HCT116 (cell line): ENCODE data around the gene CILP2. TPM values are rescaled to one million over a fixed set of nuclear protein-coding genes. Genes with fewer than 3 reads are reported as not detected.
A peak's percentile ranks its signal among the peaks of the same experiment; 100 is the strongest.

Experiments
- ATAC-seq: fragments of 200-7000 bp; cut with Tn5 transposase; 2 replicates; pipeline ENCODE4 v1.9.1; 2020; ENCODE audit warnings: mild to moderate bottlenecking, moderate library complexity
- BruUV-seq: library from RNA; stranded (reverse); fragments of 400-500 nt; replicated peaks from 2 replicates; lab custom pipeline; 2021; lab: Mats Ljungman, UMichigan
- CTCF ChIA-PET: fragments of 300-600 bp; sonication (Branson Sonifier 250); formaldehyde crosslinking; loops from one replicate; lab custom pipeline; 2021; ENCODE audit warnings: antibody characterized with exemption; lab: Charles Lee
- POLR2A ChIA-PET: fragments of 300-600, 350-600 bp; sonication (Branson Sonifier 250); formaldehyde crosslinking; loops from one replicate; lab custom pipeline; 2021; ENCODE audit warnings: antibody characterized with exemption; lab: Charles Lee
- RAD21 ChIA-PET, 2 experiments: fragments of 300-600 bp; sonication (Branson Sonifier 250); formaldehyde crosslinking; loops; one replicate each; lab custom pipeline; 2023; ENCODE audit warnings: low total read pairs in 2 of 2; ENCODE audit not compliant: uncharacterized antibody in 2 of 2, unreplicated experiment in 2 of 2, low non-redundant PET in 1 of 2; lab: Charles Lee
- DNase-seq: peaks from one replicate; pipeline ENCODE4 v3.0.0-alpha.2; 2010; ENCODE audit warnings: low read depth, low spot score
- H2AFZ ChIP-seq: fragments of 200-600 bp; shearing (Covaris generic), sonication (generic); 2 replicates; pipeline ENCODE4 v1.6.1; 2017; ENCODE audit warnings: low read depth, mixed run types, mixed read lengths, antibody characterized with exemption, low read length; ENCODE audit not compliant: poor library complexity, severe bottlenecking
- H3K27ac ChIP-seq: 2 replicates; pipeline ENCODE4 v1.5.1; 2012; ENCODE audit warnings: low read depth, low read length
- H3K27me3 ChIP-seq: fragments of 200-600 bp; sonication (generic); 2 replicates; pipeline ENCODE4 v1.6.1; 2016; ENCODE audit warnings: mixed run types, low read length, mixed read lengths; ENCODE audit not compliant: insufficient read depth
- H3K36me3 ChIP-seq, 2 experiments: fragments of 200-500 bp in 1 of 2; fragments of 200-600 bp in 1 of 2; sonication (Bioruptor generic) in 1 of 2; sonication (generic) in 1 of 2; 2 replicates each; pipeline versions ENCODE4 v1.5.1 to v1.6.1; 2014 to 2016; ENCODE audit warnings: low read length in 2 of 2, inconsistent platforms in 1 of 2, mixed read lengths in 1 of 2, mixed run types in 1 of 2; ENCODE audit not compliant: insufficient read depth in 2 of 2, control insufficient read depth in 1 of 2
- H3K4me1 ChIP-seq, 2 experiments: fragments of 200-600 bp in 1 of 2; sonication (generic) in 1 of 2; 2 replicates each; pipeline versions ENCODE4 v1.5.1 to v1.6.1; 2012 to 2017; ENCODE audit warnings: low read length in 2 of 2, inconsistent platforms in 1 of 2, mild to moderate bottlenecking in 1 of 2, mixed read lengths in 1 of 2, mixed run types in 1 of 2, moderate library complexity in 1 of 2; ENCODE audit not compliant: insufficient read depth in 2 of 2, control insufficient read depth in 1 of 2
- H3K4me2 ChIP-seq: fragments of 200-600 bp; sonication (generic); 2 replicates; pipeline ENCODE4 v1.6.1; 2017; ENCODE audit warnings: mixed run types, low read length, mixed read lengths
- H3K4me3 ChIP-seq, 2 experiments: fragments of 200-600 bp in 1 of 2; sonication (generic) in 1 of 2; replicated peaks in 1 of 2; 2 replicates each; pipeline ENCODE4 v1.5.1; 2011 to 2016; ENCODE audit warnings: low read length in 2 of 2, control low read depth in 1 of 2, low read depth in 1 of 2, mild to moderate bottlenecking in 1 of 2, mixed read lengths in 1 of 2, mixed run types in 1 of 2
- H3K79me2 ChIP-seq: fragments of 200-600 bp; sonication (generic); 2 replicates; pipeline ENCODE4 v1.6.1; 2017; ENCODE audit warnings: mild to moderate bottlenecking, mixed run types, low read length, moderate library complexity, mixed read lengths; ENCODE audit not compliant: insufficient read depth
- H3K9ac ChIP-seq: fragments of 200-600 bp; sonication (generic); 2 replicates; pipeline ENCODE4 v1.6.1; 2016; ENCODE audit warnings: low read length, mixed read lengths
- H3K9me2 ChIP-seq: fragments of 200-600 bp; sonication (generic), shearing (Covaris generic); 2 replicates; pipeline ENCODE4 v1.6.1; 2017; ENCODE audit warnings: mixed run types, mild to moderate bottlenecking, moderate library complexity; ENCODE audit not compliant: insufficient read depth
- H3K9me3 ChIP-seq, 2 experiments: fragments of 200-500 bp in 1 of 2; fragments of 200-600 bp in 1 of 2; sonication (Bioruptor generic) in 1 of 2; sonication (generic) in 1 of 2; 2 replicates each; pipeline ENCODE4 v1.6.1; 2014 to 2017; ENCODE audit warnings: low read length in 2 of 2, mixed read lengths in 2 of 2, inconsistent platforms in 1 of 2, low read depth in 1 of 2, mild to moderate bottlenecking in 1 of 2, mixed run types in 1 of 2, moderate library complexity in 1 of 2; ENCODE audit not compliant: control insufficient read depth in 1 of 2, insufficient read depth in 1 of 2
- H4K20me1 ChIP-seq: fragments of 200-600 bp; sonication (generic), shearing (Covaris generic); 2 replicates; pipeline ENCODE4 v1.6.1; 2017; ENCODE audit warnings: mixed run types, mild to moderate bottlenecking, moderate library complexity; ENCODE audit not compliant: insufficient read depth
- ATF3 ChIP-seq: IDR thresholded peaks from 2 replicates; pipeline ENCODE4 v1.6.1; 2012
- CBX3 ChIP-seq: IDR thresholded peaks from 2 replicates; pipeline ENCODE4 v1.6.1; 2012; ENCODE audit warnings: low read depth
- CEBPB ChIP-seq: IDR thresholded peaks from 2 replicates; pipeline ENCODE4 v1.6.1; 2012; ENCODE audit warnings: low read depth
- CTCF ChIP-seq, 3 experiments: fragments of 200-600 bp in 1 of 3; sonication (generic) in 1 of 3; IDR thresholded peaks in 2 of 3; conservative IDR thresholded peaks in 1 of 3; 2 replicates each; pipeline ENCODE4 v1.5.1; 2012 to 2017; ENCODE audit warnings: low read depth in 2 of 3, low read length in 2 of 3, antibody characterized with exemption in 1 of 3, borderline replicate concordance in 1 of 3, control low read depth in 1 of 3, mild to moderate bottlenecking in 1 of 3, mixed read lengths in 1 of 3, mixed run types in 1 of 3, moderate library complexity in 1 of 3; ENCODE audit not compliant: insufficient read depth in 1 of 3
- EGR1 ChIP-seq: IDR thresholded peaks from 2 replicates; pipeline ENCODE4 v1.6.1; 2012; ENCODE audit warnings: low read depth
- EZH2 ChIP-seq: fragments of 200-600 bp; sonication (generic); IDR thresholded peaks from 2 replicates; pipeline ENCODE4 v1.6.1; 2017; ENCODE audit warnings: antibody characterized with exemption, mixed run types
- EZH2phosphoT487 ChIP-seq: fragments of 200-600 bp; IDR thresholded peaks from 2 replicates; pipeline ENCODE4 v1.6.1; 2018; ENCODE audit warnings: antibody characterized with exemption, borderline replicate concordance
- MAX ChIP-seq: IDR thresholded peaks from 2 replicates; pipeline ENCODE4 v1.6.1; 2012
- POLR2AphosphoS5 ChIP-seq: IDR thresholded peaks from 2 replicates; pipeline ENCODE4 v1.6.1; 2011; ENCODE audit warnings: mild to moderate bottlenecking, low read depth, low read length, moderate library complexity
- SIN3A ChIP-seq: IDR thresholded peaks from 2 replicates; pipeline ENCODE4 v1.6.1; 2012; ENCODE audit warnings: low read depth
- SP1 ChIP-seq: IDR thresholded peaks from 2 replicates; pipeline ENCODE4 v1.6.1; 2012; ENCODE audit warnings: low read depth
- TCF7L2 ChIP-seq: IDR thresholded peaks from 2 replicates; pipeline ENCODE4 v1.7.0; 2011; ENCODE audit warnings: borderline replicate concordance, inconsistent platforms; ENCODE audit not compliant: insufficient read depth, insufficient read length; ENCODE audit errors: extremely low read depth
- YY1 ChIP-seq: IDR thresholded peaks from 2 replicates; pipeline ENCODE4 v1.6.1; 2011; ENCODE audit warnings: low read length, low read depth, moderate library complexity, mild to moderate bottlenecking; ENCODE audit not compliant: insufficient replicate concordance; ENCODE audit errors: extremely low read depth
- ZFX ChIP-seq: fragments of 450-650 bp; IDR thresholded peaks from 2 replicates; pipeline ENCODE4 v1.6.1; 2017
- ZNF274 ChIP-seq: fragments of 200-500 bp; sonication (Bioruptor generic); IDR thresholded peaks from 2 replicates; pipeline ENCODE4 v1.6.1; 2014; ENCODE audit warnings: mild to moderate bottlenecking, low read depth, low read length, inconsistent platforms
- intact Hi-C: fragments of 100-400 bp; cut with micrococcal nuclease; formaldehyde crosslinking; loops from 2 replicates; pipeline ENCODE4 v1.10.0; 2022
- total RNA-seq: library from RNA; stranded (reverse); gene quantifications from one replicate; pipeline ENCODE4 v1.2.1, GENCODE V29; 2021; ENCODE audit not compliant: unreplicated experiment

CILP2 gene
- total RNA-seq, 1 experiment from 2014 or later = 13.1 TPM

GRCh38 chr19:19540064-19540714 is 2.1 kb downstream of the CILP2 start:
- Histone ChIP-seq H3K36me3 (no peaks in the 10 kb centered on the region), H3K4me3 (peak overlapping the region; percentile 53 to 64), H4K20me1 (no peaks in the 10 kb centered on the region), H3K9ac (peak overlapping the region; percentile 74), H3K4me2 (peak overlapping the region; percentile 99), H3K9me3 (no peaks in the 10 kb centered on the region), H3K27ac (no peak overlapping the region; the same call in 1 of the 2 replicates), H3K27me3 (no peaks in the 10 kb centered on the region), H3K79me2 (no peaks in the 10 kb centered on the region), H2AFZ (peak overlapping the region; percentile 65), H3K9me2 (no peaks in the 10 kb centered on the region), H3K4me1 (peaks cover 12 to 34% of the 10 kb centered on the region in 2 experiments)
- RAD21 ChIA-PET = no interaction called here
- CTCF ChIA-PET = interaction anchor here (0.6 to 2.8 kb wide), 2 partner anchors 14 to 195 kb away, joined by 3 to 52 read pairs; no protein-coding TSS in a partner anchor
- DNase-seq (peak; percentile 80), ATAC-seq (peak; percentile 67)
- POLR2A ChIA-PET = interaction anchor here (1.2 to 1.3 kb wide), 2 partner anchors 24 to 124 kb away, joined by 3 read pairs; partner anchors contain the start of gene ATP13A1
- BruUV-seq = no TSS peak
- TF ChIP-seq TCF7L2 (peak; percentile 45), MAX (peak; percentile 93), EGR1 (no peak)
- intact Hi-C loops = loop anchor here (10.0 kb wide), 1 partner anchor 235 kb away; no protein-coding TSS in a partner anchor

- no TSS peak for BruUV-seq
- H3K27me3 ChIP-seq = no peaks in the 10 kb centered on the region
- no peaks in the 10 kb centered on the region for H3K9me3 ChIP-seq
- peak overlapping the region; percentile 53 to 64 for H3K4me3 ChIP-seq
- ChIA-PET POLR2A (interaction anchor here (0.6 to 1.3 kb wide), 6 partner anchors 12 to 1520 kb away, joined by 3 to 4 read pairs (median 3); partner anchors contain the start of gene ATP13A1), CTCF (interaction anchor here (0.6 to 2.8 kb wide), 4 partner anchors 8 to 194 kb away, joined by 3 to 52 read pairs (median 7); no protein-coding TSS in a partner anchor), RAD21 (interaction anchor here in 1 of 2 experiments (0.6 to 1.0 kb wide), 3 partner anchors 9 to 25 kb away, joined by 3 to 4 read pairs (median 4); partner anchors contain the start of gene NDUFA13)
- peak overlapping the region; percentile 74 for H3K9ac ChIP-seq
- peak overlapping the region; percentile 65 for H2AFZ ChIP-seq
- H3K36me3 ChIP-seq = no peaks in the 10 kb centered on the region
- H3K27ac ChIP-seq = peak overlapping the region; percentile 67; the same call in 1 of the 2 replicates
- no peaks in the 10 kb centered on the region for H3K79me2 ChIP-seq
- H3K4me2 ChIP-seq = peak overlapping the region; percentile 99
- no peaks in the 10 kb centered on the region for H4K20me1 ChIP-seq
- ATAC-seq = peak; percentile 95
- H3K4me1 ChIP-seq = peaks cover 12 to 34% of the 10 kb centered on the region in 2 experiments
- peak; percentile 93 for DNase-seq
- no peaks in the 10 kb centered on the region for H3K9me2 ChIP-seq
- intact Hi-C loops = loop anchor here (10.0 kb wide), 1 partner anchor 234 kb away; no protein-coding TSS in a partner anchor
- no peak for TF ChIP-seq CEBPB
- TF ChIP-seq ATF3 = no peak
- no peak for TF ChIP-seq YY1
- no peak for TF ChIP-seq EZH2phosphoT487
- no peak for TF ChIP-seq EZH2
- TF ChIP-seq CTCF (IDR thresholded peaks at IDR 0.05 in 2 of 3, conservative IDR thresholded peaks at IDR 0.05 in 1 of 3; ENCODE audit: borderline replicate concordance in 1 of 3, insufficient read depth in 1 of 3, low read depth in 2 of 3, low read length in 2 of 3) = no peak; a peak in 1 of 6 replicates
- no peak for TF ChIP-seq SP1
- TF ChIP-seq CBX3 = no peak
- TF ChIP-seq SIN3A = no peak
- peak; percentile 50 for TF ChIP-seq POLR2AphosphoS5
- TF ChIP-seq ZNF274 = no peak
- TF ChIP-seq EGR1 = peak; percentile 69
- 0 out of 2 replicates have a peak, but pooled peaks have one; percentile 4 for TF ChIP-seq ZFX
Observed at GRCh38 chr19:19540715-19541515, 2.9 kb downstream of the CILP2 start.
